ENCODE data around the gene IMPDH1. TPM values are rescaled to one million over a fixed set of nuclear protein-coding genes. Genes with fewer than 3 reads are reported as not detected.

IMPDH1 gene
- total and polyA plus RNA-seq, 10 of the 15 experiments (the other 5 are each of a cell fraction or from before 2014, with no cell fraction given) = 0.50 to 61.3 (median 41.8) TPM

DNA sequence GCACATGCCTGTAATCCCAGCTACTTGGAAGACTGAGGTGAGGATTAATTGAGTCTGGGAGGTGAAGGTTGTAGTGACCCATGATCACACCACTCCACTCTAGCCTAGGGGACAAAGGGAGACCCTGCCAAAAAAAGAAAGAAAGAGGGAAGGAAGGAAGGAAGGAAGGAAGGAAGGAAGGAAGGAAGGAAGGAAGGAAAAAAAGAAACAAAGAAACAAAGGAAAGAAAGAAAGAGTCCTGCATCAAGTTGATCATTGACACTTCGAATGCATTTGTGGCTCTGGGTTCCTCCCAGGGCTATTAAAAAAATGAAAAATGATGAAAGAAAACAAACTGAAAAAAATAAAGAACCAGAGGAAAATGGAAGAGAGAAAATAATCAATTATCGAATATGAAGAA, 44.4 kb downstream of the IMPDH1 start:
- no TSS peak for BruUV-seq (replicated peaks)
- ATAC-seq = no peak
- intact Hi-C loops (cut with micrococcal nuclease; ENCODE audit: unreplicated experiment) = no loop called here
- no peak overlapping the region for H3K4me2 ChIP-seq (ENCODE audit: control insufficient read depth, insufficient read depth)
- TF ChIP-seq GABPA (IDR thresholded peaks at IDR 0.05; ENCODE audit: low read depth) (no peak), SREBF1 (IDR thresholded peaks at IDR 0.05; ENCODE audit: low read length) (no peak), ZSCAN29 (IDR thresholded peaks at IDR 0.05) (no peak), ESRRA (IDR thresholded peaks at IDR 0.05; ENCODE audit: low read length) (no peak), SIX5 (IDR thresholded peaks at IDR 0.05; ENCODE audit: low read depth, low read length, severe bottlenecking) (no peak), YY1 (IDR thresholded peaks at IDR 0.05; ENCODE audit: low read depth, low read length) (no peak), CHD4 (IDR thresholded peaks at IDR 0.05) (no peak)
- TF ChIP-seq, protein P1, sequence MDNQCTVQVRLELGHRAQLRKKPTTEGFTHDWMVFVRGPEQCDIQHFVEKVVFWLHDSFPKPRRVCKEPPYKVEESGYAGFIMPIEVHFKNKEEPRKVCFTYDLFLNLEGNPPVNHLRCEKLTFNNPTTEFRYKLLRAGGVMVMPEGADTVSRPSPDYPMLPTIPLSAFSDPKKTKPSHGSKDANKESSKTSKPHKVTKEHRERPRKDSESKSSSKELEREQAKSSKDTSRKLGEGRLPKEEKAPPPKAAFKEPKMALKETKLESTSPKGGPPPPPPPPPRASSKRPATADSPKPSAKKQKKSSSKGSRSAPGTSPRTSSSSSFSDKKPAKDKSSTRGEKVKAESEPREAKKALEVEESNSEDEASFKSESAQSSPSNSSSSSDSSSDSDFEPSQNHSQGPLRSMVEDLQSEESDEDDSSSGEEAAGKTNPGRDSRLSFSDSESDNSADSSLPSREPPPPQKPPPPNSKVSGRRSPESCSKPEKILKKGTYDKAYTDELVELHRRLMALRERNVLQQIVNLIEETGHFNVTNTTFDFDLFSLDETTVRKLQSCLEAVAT (IDR thresholded peaks at IDR 0.05) = no peak
- TF ChIP-seq, protein P2, sequence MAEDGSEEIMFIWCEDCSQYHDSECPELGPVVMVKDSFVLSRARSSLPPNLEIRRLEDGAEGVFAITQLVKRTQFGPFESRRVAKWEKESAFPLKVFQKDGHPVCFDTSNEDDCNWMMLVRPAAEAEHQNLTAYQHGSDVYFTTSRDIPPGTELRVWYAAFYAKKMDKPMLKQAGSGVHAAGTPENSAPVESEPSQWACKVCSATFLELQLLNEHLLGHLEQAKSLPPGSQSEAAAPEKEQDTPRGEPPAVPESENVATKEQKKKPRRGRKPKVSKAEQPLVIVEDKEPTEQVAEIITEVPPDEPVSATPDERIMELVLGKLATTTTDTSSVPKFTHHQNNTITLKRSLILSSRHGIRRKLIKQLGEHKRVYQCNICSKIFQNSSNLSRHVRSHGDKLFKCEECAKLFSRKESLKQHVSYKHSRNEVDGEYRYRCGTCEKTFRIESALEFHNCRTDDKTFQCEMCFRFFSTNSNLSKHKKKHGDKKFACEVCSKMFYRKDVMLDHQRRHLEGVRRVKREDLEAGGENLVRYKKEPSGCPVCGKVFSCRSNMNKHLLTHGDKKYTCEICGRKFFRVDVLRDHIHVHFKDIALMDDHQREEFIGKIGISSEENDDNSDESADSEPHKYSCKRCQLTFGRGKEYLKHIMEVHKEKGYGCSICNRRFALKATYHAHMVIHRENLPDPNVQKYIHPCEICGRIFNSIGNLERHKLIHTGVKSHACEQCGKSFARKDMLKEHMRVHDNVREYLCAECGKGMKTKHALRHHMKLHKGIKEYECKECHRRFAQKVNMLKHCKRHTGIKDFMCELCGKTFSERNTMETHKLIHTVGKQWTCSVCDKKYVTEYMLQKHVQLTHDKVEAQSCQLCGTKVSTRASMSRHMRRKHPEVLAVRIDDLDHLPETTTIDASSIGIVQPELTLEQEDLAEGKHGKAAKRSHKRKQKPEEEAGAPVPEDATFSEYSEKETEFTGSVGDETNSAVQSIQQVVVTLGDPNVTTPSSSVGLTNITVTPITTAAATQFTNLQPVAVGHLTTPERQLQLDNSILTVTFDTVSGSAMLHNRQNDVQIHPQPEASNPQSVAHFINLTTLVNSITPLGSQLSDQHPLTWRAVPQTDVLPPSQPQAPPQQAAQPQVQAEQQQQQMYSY (CRISPR knock-in tag; IDR thresholded peaks at IDR 0.05) = no peak
- TF ChIP-seq, protein P3, sequence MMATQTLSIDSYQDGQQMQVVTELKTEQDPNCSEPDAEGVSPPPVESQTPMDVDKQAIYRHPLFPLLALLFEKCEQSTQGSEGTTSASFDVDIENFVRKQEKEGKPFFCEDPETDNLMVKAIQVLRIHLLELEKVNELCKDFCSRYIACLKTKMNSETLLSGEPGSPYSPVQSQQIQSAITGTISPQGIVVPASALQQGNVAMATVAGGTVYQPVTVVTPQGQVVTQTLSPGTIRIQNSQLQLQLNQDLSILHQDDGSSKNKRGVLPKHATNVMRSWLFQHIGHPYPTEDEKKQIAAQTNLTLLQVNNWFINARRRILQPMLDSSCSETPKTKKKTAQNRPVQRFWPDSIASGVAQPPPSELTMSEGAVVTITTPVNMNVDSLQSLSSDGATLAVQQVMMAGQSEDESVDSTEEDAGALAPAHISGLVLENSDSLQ (IDR thresholded peaks at IDR 0.05) = no peak
- no peaks in the 10 kb centered on the region for H3K9me3 ChIP-seq (replicated peaks; ENCODE audit: control insufficient read depth, insufficient read depth, low read length)
- ChIA-PET SMC1A (ENCODE audit: uncharacterized antibody, unreplicated experiment) (interaction anchor here (0.6 kb wide), 1 partner anchor 69 kb away, joined by 3 read pairs; no protein-coding TSS in a partner anchor), RAD21 (ENCODE audit: unreplicated experiment) (no interaction called here), CTCF (interaction anchor here (0.9 to 1.0 kb wide), 2 partner anchors 18 to 21 kb away, joined by 4 read pairs; no protein-coding TSS in a partner anchor), POLR2A (no interaction called here)
- FAIRE-seq = no peak
- in situ Hi-C loops (cut with MboI) = no loop called here
- H3K27ac ChIP-seq (ENCODE audit: control insufficient read depth, insufficient read depth) = no peak overlapping the region
- H3K4me1 ChIP-seq (ENCODE audit: control insufficient read depth, insufficient read depth, low read length) = no peaks in the 10 kb centered on the region
- no peak overlapping the region for H3K4me3 ChIP-seq
- DNase-seq (ENCODE audit: low read depth, low spot score) = no peak
- H3K36me3 ChIP-seq (ENCODE audit: control insufficient read depth in 2 of 2, insufficient read depth in 2 of 2, low read length in 1 of 2) = no peaks in the 10 kb centered on the region
- no peak overlapping the region for H2AFZ ChIP-seq (ENCODE audit: control insufficient read depth, low read depth, low read length)
- 22% methylated on average over 2 of the region's 2 CpGs for WGBS (ENCODE audit: insufficient coverage, insufficient replicate concordance, low lambda C conversion rate, missing lambda C conversion rate)
- H3K27me3 ChIP-seq (replicated peaks in 1 of 2; ENCODE audit: control insufficient read depth in 2 of 2, insufficient read depth in 2 of 2, low read length in 1 of 2) = peaks cover 12 to 28% of the 10 kb centered on the region in 2 experiments
- H3K79me2 ChIP-seq (ENCODE audit: control insufficient read depth, insufficient read depth, low read length) = no peaks in the 10 kb centered on the region
- H3K9ac ChIP-seq (ENCODE audit: control insufficient read depth, insufficient read depth, low read length) = no peak overlapping the region
- no peaks in the 10 kb centered on the region for H4K20me1 ChIP-seq (ENCODE audit: control insufficient read depth, insufficient read depth)

Measured in GM12878 (cell line).